ENCODE measurements around the gene SLC1A2. TPM values are rescaled to one million over a fixed set of nuclear protein-coding genes. Genes with fewer than 3 reads are reported as not detected.

SLC1A2 gene
- total RNA-seq, 2 donors from 2014 or later, result 1.3 to 3.3 TPM

DNA sequence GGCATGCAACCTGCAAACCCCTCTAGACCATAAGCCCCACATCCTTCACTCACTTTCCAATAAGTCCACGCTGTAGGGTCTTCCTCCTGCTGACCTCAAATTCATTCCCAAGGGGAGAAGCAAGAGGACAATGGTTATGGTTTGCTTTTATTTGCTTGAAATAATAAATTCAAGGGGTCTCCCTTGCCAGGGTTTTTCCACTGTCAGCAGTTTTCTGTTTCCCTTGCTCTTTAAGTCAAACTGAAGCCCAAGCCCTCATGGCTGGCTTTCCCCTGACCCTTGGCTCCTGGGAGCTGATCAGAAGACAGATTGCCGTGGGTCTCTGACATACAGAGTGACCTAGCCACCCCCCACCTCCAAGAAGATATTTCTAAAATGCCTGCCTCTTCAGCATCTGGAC is 3.9 kb downstream of the SLC1A2 start:
- no peak for ATAC-seq
- no peak for DNase-seq
- intact Hi-C loops (cut with DNase I), result no loop called here

DNA sequence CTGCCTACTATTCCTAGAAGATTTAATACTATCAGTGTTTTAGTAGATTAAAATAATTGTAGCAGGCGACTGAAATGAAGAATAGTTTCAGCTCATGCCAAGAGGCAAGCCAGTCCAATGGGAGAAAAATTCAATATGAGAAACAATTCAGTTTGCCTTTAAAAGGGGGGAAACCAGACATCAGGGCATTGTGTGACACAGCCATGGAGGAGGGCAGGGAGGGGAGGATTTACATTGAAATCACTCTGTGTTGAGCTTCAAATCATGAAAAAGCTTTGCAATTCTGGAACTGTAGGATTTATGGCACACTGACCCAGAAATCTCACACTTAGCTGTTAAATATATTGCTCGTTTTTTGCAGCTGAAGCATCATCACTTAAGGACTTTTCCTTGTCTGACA is 4.6 kb downstream of the SLC1A2 start:
- no peak for ATAC-seq
- intact Hi-C loops (cut with DNase I), result no loop called here
- DNase-seq, result no peak

DNA sequence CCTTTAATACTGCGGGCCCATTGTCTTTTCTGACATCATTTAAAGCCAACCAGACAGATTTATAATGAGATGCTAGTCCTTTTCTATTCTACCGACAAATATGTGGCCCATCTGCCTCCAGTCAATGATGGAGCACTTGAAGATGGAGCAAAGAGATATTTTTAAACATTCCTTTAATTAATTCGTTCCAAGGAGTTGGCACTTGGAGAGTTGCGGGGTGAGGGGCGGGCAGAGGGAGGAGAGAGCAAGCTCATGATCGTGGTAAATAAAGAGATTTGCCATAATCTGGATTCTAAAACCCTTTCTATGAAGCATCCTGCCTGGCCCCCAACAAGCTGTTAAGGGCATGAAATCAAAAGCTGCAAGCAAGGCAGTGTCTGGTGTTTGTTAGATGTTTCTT is 5.0 kb downstream of the SLC1A2 start:
- no peak for ATAC-seq
- intact Hi-C loops (cut with DNase I), result no loop called here
- no peak for DNase-seq

DNA sequence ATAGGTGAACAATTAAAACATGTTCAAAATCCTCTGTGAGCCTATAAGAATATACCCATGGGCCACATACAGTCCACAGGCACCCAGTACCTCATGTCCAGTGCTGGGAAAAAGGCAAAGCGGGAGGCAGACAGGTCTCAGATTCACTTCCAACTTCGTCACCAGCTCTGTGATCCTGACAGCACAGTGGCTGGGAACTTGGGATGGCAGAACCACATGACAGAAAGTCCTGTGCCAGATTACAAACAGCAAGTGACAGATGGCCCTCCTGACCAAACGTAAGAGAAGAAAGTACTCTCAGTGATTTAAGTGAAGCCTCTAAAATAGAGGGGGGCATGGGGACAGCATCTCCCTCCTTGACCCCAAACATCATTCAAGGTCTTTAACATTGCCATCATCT is 5.8 kb downstream of the SLC1A2 start:
- DNase-seq (no peak), ATAC-seq (no peak)
- intact Hi-C loops (cut with DNase I), result no loop called here

DNA sequence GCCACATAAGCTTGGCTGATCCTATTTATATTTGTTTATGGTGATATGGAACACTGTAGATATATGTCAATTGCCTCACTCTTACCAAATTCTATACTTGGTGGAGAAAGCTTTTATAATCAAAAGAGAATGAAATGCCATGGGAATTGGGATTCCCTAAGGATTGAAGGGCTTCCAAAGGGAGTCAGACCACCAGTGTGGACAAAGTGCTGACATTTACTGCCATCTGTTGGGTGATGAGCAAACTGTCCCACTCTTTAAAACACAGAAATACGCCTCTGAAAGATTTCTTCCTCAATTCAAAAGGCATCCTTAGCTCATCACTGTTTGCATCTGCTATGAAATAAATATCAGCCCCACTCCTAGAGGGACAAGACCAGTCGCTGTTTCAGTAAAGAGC is 7.1 kb downstream of the SLC1A2 start:
- DNase-seq, result no peak
- ATAC-seq, result no peak
- intact Hi-C loops (cut with DNase I), result no loop called here

DNA sequence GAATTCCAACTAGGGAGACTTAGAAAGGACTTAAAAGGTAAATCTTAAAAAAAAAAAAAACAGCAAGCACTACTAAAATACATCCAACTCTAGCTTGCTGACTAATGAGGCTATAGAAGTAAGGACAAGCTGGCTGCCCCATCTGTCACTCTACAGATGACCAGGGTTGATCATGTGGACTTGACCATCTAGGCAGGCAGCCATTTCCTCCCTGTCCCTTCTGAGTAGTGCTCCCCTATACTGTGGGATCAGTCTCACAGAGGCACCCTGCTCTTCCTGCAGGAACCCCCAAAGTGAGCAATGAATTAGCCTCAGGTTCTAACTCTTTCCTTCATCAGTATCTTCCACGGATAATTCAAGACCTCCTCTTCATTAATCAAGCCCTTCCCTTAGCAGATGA is 12.3 kb downstream of the SLC1A2 start:
- intact Hi-C loops (cut with DNase I), result no loop called here
- DNase-seq, result no peak
- ATAC-seq, result no peak

DNA sequence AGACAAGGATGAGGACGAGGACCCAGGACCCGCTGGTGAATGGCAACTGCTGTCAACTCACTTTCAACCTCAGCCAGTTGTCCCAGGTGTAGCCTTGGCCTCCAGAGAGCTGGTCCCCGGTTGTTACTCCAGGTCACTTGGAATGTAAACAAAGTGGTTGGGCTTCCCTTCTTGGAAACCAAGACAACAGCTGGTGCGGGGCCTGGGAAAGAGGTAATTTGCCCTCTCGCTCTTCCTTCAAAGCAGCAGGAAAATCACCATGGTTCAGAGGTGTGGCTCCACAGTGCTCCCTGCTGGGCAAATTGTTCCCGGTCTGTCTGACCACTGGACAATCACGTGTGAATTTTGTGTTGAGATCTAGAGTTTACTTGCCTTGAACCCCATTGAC is 15.0 kb downstream of the SLC1A2 start:
- intact Hi-C loops (cut with DNase I), result no loop called here
- peak in 1 of 2 donors; percentile 51 for ATAC-seq
- peak; percentile 27 for DNase-seq

DNA sequence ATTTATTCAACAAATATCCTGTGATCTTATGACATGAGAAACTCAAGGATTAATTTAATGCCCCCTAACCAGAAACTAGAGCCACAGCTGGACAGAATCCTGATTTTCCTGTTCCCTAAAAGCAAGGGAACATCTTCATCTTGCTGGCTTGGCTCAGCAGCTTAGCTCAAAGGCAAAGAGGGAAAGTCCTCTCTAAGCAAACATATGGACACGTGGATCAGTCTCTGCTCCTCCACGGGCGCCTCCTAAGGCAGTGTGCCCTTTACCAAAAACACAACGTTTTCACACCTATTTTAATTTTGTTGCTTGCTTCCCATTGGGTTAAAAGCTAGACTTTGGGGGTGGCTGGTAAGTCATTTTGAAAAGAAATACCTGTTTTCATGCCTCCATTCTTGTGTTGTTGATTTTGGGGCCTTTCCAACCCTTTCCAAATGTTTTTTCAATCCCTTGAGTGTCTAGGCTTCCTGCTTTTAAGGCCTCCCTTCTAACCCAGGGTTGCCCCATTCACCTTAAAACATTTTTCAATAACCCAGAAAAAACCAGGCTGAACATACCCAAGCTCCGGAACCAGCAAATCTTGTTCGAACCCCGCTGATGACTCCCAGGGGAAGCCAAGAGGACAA is 15.5 kb downstream of the SLC1A2 start:
- DNase-seq, result no peak
- intact Hi-C loops (cut with DNase I), result no loop called here
- no peak for ATAC-seq

DNA sequence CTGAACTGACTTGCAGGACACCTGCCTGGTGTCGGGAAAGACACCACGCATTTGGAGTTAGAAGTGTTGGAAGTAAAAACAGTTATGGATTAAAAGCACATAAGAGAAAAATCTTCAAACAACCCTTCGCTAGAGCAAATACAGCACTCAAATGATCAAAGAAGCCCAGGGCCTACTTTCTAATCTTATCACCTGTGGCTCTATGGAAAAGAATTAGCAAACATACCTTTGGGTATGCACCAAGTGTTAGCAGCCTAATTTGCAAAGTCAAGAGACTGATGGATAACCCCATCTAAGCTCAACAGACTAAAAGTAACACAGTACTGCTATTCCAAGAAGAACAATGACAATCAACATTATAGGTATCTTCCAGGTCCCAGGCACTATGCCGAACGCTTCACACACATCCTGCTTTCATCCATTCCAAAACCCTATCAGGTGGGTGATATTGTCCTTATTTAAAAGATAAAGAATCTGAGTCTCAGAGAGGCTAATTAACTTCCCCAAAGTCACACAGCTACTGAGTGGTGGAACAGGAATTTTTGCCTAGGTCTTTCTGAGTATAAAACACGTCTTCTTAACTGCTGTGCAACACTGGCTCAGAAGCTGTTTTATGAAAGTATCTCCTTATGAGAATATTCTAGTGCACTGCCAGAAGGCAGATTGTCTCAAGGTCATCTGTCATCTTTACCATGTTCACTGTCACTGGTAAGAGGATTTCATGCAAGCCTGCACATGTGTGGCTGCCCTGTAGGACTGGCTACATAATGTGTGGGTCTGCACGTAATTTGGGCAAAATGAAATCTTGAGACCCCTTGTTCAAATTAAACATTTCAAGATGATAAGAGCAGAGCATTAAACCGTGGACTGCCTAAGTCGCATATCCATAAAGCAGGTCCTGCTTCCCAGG is 16.4 kb downstream of the SLC1A2 start:
- no peak for ATAC-seq

DNA sequence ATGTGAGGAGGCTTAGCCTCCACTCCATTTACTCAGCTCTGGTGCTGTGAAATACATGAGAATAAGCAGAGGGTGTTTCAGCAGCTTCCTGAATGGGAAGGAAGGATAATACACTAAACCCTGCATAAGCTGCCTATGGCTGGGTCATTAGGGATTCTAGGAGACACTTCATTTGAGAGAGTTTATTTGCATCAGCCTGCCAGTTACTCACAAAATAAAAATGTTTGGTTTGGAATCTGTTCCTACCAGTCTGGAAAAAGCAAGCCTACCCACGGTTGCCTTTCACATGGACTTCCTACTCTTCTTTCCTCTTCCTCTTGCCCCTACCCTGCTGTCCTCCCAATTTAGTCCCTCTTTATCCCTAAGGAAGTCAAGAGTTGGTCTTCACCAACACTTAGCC is 20.5 kb downstream of the SLC1A2 start:
- intact Hi-C loops (cut with DNase I), result loop anchor here in 1 of 2 donors (10.0 kb wide), 2 partner anchors 474 to 814 kb away; no protein-coding TSS in a partner anchor
- ATAC-seq (no peak), DNase-seq (no peak)

More for the DNA sequence above, 16.4 kb downstream of the SLC1A2 start:
- DNase-seq, result no peak
- intact Hi-C loops (cut with DNase I), result no loop called here

DNA sequence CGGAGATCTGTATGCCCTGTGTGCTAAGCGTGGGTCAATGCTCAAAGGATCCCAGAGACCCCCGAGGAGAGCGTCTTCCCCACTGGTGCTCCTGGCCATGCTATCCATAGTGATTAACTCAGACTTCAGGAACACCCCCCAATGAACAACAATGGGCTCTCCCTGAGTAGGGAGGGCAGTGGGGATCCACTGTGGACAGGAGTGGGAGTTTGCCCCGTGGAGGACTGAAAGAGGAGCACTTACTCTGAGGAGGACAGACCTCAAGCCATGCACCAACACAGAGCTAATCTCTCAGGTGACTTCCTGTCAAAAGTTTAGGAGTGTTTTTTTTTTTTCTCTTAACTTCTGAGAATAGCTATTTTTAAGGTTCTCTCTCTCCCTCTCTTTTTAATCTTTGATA is 24.4 kb downstream of the SLC1A2 start:
- ATAC-seq (no peak), DNase-seq (no peak)
- intact Hi-C loops (cut with DNase I), result loop anchor here (5.0 to 10.0 kb wide), 5 partner anchors 158 to 810 kb away; no protein-coding TSS in a partner anchor

DNA sequence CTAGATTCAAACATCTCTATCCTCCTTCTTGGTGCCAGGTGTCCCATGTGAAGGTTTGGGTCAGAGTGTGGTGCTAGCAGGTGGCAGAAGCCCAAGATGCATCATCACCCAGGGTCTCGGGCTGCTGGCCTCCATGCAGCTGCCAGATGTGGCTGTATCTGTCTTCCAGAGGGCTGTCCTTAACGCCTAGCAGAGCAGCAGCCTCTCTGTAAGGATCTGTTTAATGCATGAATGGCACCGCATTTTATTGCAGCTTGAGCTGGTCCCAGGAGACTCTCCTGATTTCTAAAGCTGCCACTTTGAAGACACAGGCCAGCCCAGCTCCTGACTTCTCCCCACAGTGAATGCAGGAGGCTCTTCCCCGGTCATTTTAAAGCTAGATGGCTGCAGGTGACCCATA is 26.3 kb downstream of the SLC1A2 start:
- ATAC-seq, result no peak
- intact Hi-C loops (cut with DNase I), result loop anchor here (2.0 to 10.0 kb wide), 6 partner anchors 156 to 808 kb away; no protein-coding TSS in a partner anchor
- no peak for DNase-seq

DNA sequence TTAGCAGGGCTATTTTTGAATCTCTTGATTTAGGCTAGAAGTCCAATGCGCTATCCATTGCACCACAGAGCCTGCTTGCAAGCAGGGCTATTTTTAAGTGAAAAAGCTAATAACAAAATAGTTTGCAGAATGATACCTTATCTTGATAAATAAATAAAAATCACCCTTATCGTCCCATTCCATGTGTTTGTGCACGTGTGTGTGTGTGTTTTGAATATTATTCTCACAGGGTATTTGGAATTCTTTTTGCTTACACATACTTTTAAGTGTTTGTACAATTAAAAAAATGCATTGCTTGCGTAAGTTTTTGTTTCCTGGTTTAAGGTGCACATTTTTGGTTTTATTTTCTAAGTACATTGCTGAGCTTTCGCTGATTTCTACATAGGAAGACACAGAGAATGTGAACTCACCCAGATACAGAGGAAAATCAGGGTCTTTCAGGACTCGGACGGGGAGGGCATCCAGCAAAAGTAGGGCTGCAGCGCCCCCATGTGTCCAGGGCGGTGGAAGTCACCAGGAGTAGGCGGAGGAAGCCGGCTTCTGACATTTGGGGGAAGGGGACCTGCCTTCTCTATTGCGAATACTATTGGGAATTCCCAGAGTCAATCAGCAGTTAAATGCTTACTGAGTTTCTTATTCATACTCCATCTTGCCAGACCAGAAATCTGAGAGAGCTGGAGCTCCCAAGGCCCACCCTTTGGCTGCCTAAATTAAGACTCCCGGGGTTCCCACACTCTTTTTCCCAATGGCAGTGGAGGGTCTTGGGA is 27.3 kb downstream of the SLC1A2 start:
- intact Hi-C loops (cut with DNase I), result loop anchor here (2.0 to 10.0 kb wide), 6 partner anchors 155 to 807 kb away; no protein-coding TSS in a partner anchor

DNA sequence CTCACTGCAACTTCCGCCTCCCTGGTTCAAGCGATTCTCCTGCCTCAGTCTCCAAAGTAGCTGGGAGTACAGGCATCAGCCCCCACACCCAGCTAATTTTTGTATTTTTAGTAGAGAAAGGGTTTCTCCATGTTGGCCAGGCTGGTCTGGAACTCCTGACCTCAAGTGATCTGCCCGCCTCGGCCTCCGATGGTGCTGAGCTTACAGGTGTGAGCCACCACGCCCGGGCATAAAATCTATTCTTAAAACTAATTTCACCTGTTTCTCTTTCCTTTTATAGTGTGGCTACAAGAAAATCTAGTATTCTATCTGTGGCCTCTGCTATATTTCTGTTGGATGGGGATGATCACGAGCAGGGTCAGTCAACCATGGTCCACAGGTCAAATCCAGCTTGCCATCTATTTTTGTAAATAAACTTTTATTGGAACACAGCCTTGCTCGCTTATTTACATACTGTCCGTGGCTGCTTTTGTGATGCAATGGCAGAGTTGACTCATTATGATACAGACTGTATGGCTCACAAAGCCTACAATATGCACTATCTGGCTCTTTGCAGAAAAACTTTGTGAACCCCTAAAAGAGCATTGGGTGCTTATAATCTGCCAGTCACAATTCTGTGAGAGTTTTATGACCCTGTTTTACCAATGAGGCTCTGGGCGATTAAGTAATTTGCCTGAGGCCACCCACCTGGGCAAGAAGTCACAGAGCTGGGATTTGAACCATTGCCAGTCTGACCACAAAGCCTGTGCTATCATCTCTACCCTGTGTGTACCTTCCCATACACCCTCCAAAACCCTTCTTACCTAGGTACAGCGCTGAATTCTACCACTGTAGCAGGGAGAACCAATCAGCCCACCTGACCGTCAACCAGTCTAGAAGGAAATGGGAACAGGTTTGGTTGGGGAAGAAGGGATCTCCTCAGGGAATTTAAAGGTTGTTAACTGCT is 28.3 kb downstream of the SLC1A2 start:
- intact Hi-C loops (cut with DNase I), result loop anchor here (5.0 to 10.0 kb wide), 5 partner anchors 154 to 806 kb away; no protein-coding TSS in a partner anchor
- ATAC-seq (peak in 1 of 2 donors; percentile 47), DNase-seq (no peak)

More for the DNA sequence above, 27.3 kb downstream of the SLC1A2 start:
- ATAC-seq (peak; percentile 93 to 96), DNase-seq (peak; percentile 87)

DNA sequence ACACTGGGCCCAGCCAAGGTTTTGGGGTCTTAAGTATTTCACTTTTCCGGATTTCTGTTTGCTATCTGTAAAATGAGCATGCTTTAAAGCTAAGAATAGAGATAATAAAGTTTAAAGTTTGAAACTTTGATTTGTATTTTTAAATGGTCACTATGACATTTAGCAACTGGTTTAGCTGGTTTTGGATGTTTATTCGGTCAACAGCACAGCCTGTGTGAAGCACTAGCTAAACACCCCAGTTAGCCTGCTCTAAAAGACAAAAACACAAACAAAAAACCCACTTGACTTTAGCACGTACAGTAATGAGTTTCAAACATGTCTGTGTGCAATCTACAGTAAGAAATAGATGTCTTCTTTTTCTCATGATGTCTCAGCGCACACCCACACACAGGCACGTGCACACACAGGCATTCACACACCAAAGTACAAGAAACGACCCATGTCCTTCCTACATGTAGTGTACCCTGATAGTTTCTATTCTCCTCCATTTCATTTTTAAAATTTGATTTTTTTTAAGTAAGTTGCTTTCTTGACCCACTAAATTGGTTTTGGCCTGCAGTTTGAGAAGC is 29.4 kb downstream of the SLC1A2 start:
- DNase-seq (no peak), ATAC-seq (no peak)
- intact Hi-C loops (cut with DNase I), result loop anchor here (5.0 to 10.0 kb wide), 5 partner anchors 153 to 805 kb away; no protein-coding TSS in a partner anchor

DNA sequence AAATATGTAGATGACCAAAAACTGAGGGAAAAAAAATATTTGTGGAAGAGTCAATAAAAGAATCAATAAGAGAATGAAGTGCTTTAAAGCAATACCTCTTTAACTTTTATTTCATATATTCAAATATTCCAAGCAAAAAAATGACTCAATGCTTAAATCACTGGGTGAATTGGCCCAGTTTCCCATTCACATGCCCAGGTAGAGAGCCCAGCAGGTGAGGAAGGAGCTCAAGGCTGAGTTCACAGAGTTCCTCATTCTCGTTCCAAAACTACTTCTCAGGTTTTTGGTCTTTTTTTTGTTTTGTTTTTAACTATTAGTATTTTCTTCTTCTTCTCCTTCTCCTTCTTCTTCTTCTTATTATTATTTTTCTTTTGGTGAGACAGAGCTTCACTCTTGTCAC is 30.2 kb downstream of the SLC1A2 start:
- ATAC-seq (no peak), DNase-seq (no peak)
- intact Hi-C loops (cut with DNase I), result no loop called here

DNA sequence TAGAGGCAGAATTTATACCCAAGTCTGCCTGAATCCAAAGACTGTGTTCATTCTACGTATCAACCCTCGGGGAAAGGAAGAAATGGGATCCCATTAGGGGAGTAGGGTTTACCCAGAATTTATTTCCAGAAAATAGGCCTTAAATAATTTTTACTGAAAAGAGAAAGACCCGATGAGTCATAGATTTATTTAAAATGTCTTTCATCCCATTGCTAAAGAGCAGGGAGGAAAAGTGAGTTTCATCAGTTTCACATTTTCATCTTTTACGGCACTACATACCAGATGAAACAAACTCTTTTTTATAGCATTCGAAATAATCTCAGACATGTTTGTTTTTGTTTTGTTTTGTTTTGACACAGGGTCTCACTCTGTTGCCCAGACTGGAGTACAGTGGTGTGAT is 31.3 kb downstream of the SLC1A2 start:
- intact Hi-C loops (cut with DNase I), result no loop called here
- DNase-seq, result no peak
- no peak for ATAC-seq

Data from left cardiac atrium (tissue), 4 donors.